HG03095 (cell line): ENCODE results near the gene SLC22A31.
"Not testable (repeated sequence)": the region's sequence is repeated elsewhere in the genome, so short reads cannot be mapped to it uniquely, and the experiment has no call there.

ENCODE experiments used
- ATAC-seq: cut with Tn5 transposase; IDR thresholded peaks from one replicate; pipeline ENCODE4 v1.9.1; 2021; ENCODE audit warnings: moderate library complexity; ENCODE audit not compliant: unreplicated experiment

SLC22A31 gene

GRCh38 chr16:89193576-89194293 is 6.6 kb downstream of the SLC22A31 start:
- ATAC-seq = no peak

DNA sequence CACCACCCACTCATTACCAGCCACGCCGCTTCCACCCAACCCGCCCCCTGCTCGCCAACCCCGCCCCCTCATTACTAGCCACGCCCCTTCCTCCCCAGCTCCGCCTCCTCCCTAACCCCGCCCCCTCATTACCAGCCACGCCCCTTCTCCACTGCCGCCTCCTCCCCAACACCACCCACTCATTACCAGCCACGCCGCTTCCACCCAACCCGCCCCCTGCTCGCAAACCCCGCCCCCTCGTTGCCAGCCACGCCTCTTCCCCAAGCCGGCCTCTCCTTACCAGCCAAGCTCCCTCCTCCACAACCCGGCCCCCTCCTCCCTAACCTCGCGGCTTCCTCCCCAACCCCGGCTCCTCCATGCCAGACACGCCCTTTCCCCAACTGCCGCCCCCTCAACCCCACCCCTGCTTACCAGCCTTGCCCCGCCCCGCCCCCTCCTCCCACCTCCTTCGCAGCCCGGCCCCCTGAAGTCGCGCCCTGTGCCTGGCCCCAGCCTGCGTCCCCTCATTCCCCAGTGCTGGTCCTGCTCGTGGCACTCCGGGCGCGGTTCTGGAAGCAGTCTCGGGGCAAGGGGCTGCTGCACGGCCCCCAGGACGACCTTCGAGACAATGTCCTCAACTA is 7.3 kb downstream of the SLC22A31 start:
- ATAC-seq = no peak

- ATAC-seq = not testable (repeated sequence)
Measured at GRCh38 chr16:89192186-89192955, 8.0 kb downstream of the SLC22A31 start.

GRCh38 chr16:89191901-89192185 is 8.5 kb downstream of the SLC22A31 start:
- ATAC-seq = no peak

DNA sequence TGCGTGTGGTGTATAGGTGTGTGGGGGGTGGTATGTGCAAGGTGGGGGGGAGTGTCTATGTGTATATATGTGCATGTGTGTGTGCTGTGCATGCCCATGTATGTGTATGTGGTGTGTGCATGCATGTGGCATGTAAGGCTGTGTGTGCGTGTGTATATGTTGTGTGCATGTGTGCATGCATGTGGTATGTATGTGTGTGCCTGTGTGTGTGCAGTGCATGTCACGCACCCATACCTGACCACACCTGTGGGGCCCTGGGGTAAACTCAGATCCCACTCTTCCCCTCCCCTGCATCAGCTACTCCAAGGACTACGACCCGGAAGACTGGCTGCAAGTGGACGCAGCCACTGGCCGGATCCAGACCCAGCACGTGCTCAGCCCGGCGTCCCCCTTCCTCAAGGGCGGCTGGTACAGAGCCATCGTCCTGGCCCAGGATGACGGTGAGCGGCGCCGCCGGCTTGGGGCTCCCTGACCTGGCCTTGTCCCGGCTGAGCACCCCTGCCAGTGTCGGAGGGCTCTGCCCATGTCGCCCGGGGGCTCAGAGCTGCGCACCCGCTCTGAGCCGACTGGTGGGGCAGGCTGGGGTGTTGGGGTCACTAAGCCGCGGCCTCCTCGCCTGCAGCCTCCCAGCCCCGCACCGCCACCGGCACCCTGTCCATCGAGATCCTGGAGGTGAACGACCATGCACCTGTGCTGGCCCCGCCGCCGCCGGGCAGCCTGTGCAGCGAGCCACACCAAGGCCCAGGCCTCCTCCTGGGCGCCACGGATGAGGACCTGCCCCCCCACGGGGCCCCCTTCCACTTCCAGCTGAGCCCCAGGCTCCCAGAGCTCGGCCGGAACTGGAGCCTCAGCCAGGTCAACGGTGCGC is 9.1 kb downstream of the SLC22A31 start:
- ATAC-seq = no peak

- ATAC-seq = no peak
Measured at GRCh38 chr16:89190150-89190958, 10.0 kb downstream of the SLC22A31 start.

GRCh38 chr16:89189358-89190025 is 10.8 kb downstream of the SLC22A31 start:
- ATAC-seq = no peak

DNA sequence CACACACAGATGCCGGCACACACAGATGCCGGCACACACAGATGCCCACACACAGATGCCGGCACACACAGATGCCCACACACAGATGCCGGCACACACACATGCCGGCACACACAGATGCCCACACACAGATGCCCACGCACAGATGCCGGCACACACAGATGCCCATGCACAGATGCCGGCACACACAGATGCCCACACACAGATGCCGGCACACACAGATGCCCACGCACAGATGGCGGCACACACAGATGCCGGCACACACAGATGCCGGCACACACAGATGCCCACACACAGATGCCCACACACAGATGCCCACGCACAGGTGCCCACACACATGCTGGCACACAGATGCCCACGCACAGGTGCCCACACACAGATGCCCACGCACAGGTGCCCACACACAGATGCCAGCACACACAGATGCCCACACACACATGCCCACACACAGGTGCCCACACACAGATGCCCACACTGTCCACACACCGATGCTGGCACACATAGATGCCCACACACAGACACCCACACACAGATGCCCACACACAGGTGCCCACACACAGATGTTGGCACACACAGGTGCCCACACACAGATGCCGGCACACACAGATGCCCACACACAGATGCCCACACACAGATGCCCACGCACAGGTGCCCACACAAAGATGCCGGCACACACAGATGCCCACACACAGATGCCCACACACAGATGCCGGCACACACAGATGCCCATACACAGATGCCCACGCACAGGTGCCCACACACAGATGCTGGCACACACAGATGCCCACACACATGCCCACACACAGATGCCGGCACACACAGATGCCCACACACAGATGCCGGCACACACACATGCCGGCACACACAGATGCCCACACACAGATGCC is 11.6 kb downstream of the SLC22A31 start:
- not testable (repeated sequence) for ATAC-seq

DNA sequence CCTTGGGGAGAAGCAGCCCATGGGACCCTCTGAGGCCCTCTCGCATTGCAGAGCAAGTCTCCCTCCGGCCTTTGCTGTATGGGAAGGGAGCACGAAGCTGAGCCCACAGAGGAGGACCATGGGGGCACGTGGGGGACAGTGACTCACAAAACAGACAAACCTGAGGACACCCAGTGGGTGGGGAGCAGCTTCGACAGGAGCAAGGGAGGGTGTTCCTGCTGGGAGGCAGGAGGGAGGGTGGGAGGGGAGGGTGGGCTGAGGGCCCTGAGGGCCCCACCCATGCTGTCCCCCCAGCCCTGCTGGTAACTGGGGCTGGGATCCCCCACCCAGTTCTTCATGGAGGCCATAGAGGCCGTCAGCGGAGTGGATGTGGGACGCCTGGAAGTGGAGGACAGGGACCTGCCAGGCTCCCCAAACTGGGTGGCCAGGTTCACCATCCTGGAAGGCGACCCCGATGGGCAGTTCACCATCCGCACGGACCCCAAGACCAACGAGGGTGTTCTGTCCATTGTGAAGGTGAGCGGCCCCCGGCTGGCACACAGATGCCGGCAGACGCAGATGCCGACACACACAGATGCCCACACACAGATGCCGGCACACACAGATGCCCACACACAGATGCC is 12.5 kb downstream of the SLC22A31 start:
- no peak for ATAC-seq

DNA sequence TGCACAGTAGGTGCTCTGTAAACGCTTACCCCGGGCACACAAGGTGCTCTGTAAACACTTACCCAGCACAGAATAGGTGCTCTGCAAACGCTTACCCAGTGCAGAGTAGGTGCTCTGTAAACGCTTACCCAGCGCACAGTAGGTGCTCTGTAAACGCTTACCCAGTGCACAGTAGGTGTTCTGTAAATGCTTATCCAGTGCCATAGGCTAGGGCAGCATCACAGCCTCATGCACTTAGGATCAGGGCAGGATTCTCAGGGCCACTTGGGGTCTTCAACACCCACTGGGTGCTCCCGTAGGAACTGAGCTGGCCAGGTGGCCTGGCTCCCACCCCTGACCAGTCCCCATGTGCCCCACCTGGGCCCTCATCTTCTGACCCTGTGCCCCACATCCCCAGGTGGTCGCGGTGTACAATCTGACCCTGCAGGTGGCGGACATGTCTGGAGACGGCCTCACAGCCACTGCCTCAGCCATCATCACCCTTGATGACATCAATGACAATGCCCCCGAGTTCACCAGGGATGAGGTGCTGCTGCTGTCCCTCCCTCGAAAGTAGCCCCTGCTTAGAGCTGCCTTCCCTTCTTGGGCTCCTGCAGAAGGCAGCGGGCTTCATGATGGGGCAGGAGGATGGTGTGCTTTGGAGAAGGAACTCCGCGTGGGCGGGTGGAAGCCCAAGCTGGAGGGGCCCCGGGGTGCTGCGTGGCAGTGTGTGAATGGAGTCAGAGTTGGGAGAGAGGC is 13.1 kb downstream of the SLC22A31 start:
- no peak for ATAC-seq

DNA sequence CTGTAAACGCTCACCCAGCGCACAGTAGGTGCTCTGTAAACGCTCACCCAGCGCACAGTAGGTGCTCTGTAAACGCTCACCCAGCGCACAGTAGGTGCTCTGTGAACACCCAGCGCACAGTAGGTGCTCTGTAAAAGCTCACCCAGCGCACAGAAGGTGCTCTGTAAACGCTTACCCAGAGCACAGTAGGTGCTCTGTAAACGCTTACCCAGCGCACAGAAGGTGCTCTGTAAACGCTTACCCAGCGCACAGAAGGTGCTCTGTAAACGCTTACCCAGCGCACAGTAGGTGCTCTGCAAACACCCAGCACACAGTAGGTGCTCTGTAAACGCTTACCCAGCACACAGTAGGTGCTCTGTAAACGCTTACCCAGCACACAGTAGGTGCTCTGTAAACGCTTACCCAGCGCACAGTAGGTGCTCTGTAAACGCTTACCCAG is 13.7 kb downstream of the SLC22A31 start:
- ATAC-seq = not testable (repeated sequence)

GRCh38 chr16:89185887-89186592 is 14.3 kb downstream of the SLC22A31 start:
- ATAC-seq = not testable (repeated sequence)

DNA sequence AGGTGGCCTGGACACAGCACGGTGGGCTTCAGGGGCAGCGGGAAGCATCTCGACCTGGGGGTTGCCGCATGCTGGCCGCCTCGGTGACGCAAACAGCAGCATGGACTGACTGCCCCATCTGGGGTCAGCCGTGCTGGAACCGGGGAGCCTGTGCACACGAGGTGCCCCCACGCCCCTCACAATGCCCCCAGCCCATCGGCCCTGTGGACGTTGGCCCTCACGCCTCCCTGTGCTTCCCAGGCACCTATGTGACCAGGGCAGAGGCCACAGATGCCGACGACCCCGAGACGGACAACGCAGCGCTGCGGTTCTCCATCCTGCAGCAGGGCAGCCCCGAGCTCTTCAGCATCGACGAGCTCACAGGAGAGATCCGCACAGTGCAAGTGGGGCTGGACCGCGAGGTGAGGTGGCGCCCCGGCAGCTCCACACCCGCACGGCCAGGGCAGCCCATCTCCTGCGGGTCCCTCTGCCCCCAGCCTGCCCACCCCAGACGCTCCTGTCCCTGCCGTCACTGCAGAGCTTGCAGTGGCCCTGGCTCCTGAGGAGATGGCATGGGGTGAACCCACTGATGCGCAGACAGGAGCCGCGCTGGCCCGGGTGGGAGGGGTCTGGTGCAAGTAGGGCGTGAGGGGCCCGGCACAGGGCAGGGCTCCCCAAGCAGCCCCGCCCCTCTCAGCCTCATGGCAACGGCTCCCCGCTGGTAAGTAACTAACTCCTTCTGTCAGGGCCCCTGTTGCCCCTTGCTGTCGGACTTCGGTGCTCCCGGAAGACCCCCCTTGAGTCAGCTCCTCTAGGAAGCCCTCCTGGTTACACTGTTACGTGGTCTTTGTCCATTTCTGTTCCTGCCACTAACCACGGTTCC is 15.2 kb downstream of the SLC22A31 start:
- no peak for ATAC-seq

- ATAC-seq = no peak
Measured at GRCh38 chr16:89184677-89184932, 15.7 kb downstream of the SLC22A31 start.

GRCh38 chr16:89183975-89184676 is 16.2 kb downstream of the SLC22A31 start:
- no peak for ATAC-seq

GRCh38 chr16:89183463-89183862 is 16.9 kb downstream of the SLC22A31 start:
- no peak for ATAC-seq
